Caco-2 (cell line): ENCODE data around the gene PITPNM3. TPM values are rescaled to one million over a fixed set of nuclear protein-coding genes. Genes with fewer than 3 reads are reported as not detected.
A peak's percentile ranks its signal among the peaks of the same experiment; 100 is the strongest.

Experiments
- Bru-seq: library from RNA; stranded (reverse); fragments of 400-500 nt; gene quantifications from one replicate; lab custom pipeline; 2021; lab: Mats Ljungman, UMichigan
- BruChase-seq, 2 experiments: library from RNA; stranded (reverse); fragments of 400-500 nt; gene quantifications; one replicate each; lab custom pipeline; 2021; lab: Mats Ljungman, UMichigan
- BruUV-seq: library from RNA; stranded (reverse); fragments of 400-500 nt; replicated peaks from 2 replicates; lab custom pipeline; 2021; lab: Mats Ljungman, UMichigan
- CTCF ChIA-PET: fragments of 300-600 bp; sonication (Branson Sonifier 250); formaldehyde crosslinking; loops from one replicate; lab custom pipeline; 2022; ENCODE audit warnings: antibody characterized with exemption; lab: Charles Lee
- POLR2A ChIA-PET: fragments of 300-600 bp; sonication (Branson Sonifier 250); formaldehyde crosslinking; loops from one replicate; lab custom pipeline; 2022; ENCODE audit warnings: antibody characterized with exemption; lab: Charles Lee
- DNase-seq, 2 experiments: peaks; one replicate each; pipeline versions ENCODE4 v3.0.0 to v3.0.0-alpha.2; 2020 to 2022
- H3K27me3 ChIP-seq: replicated peaks from 2 replicates; pipeline ENCODE4 v1.6.0; 2011; ENCODE audit warnings: low read length; ENCODE audit not compliant: control insufficient read depth, insufficient read depth
- H3K36me3 ChIP-seq: 2 replicates; pipeline ENCODE4 v1.5.1; 2011; ENCODE audit warnings: low read length; ENCODE audit not compliant: control insufficient read depth, insufficient read depth
- H3K4me1 ChIP-seq: fragments of 250-450 bp; sonication (Bioruptor Pico); 2 replicates; pipeline ENCODE4 v1.5.1; 2020; ENCODE audit warnings: mild to moderate bottlenecking
- H3K4me3 ChIP-seq: 2 replicates; pipeline ENCODE4 v1.5.1; 2011; ENCODE audit warnings: low read depth, mild to moderate bottlenecking, control low read depth, low read length
- H3K9me3 ChIP-seq: fragments of 250-450 bp; sonication (Bioruptor Pico); 2 replicates; pipeline ENCODE4 v1.5.1; 2020; ENCODE audit warnings: mild to moderate bottlenecking, moderate library complexity
- H3K27ac Mint-ChIP-seq: one replicate; pipeline ENCODE4 v1.8.0; 2022; ENCODE audit warnings: mixed read lengths; ENCODE audit not compliant: unreplicated experiment
- H3K27me3 Mint-ChIP-seq: one replicate; pipeline ENCODE4 v1.8.0; 2022; ENCODE audit warnings: mixed read lengths; ENCODE audit not compliant: insufficient read depth, unreplicated experiment
- H3K36me3 Mint-ChIP-seq: one replicate; pipeline ENCODE4 v1.8.0; 2022; ENCODE audit warnings: mild to moderate bottlenecking, mixed read lengths; ENCODE audit not compliant: insufficient read depth, unreplicated experiment
- H3K4me1 Mint-ChIP-seq: one replicate; pipeline ENCODE4 v1.8.0; 2022; ENCODE audit warnings: low read depth, mixed read lengths; ENCODE audit not compliant: unreplicated experiment
- H3K4me3 Mint-ChIP-seq: one replicate; pipeline ENCODE4 v1.8.0; 2022; ENCODE audit warnings: mild to moderate bottlenecking, moderate library complexity, mixed read lengths; ENCODE audit not compliant: unreplicated experiment
- H3K9me3 Mint-ChIP-seq: one replicate; pipeline ENCODE4 v1.8.0; 2022; ENCODE audit warnings: mixed read lengths; ENCODE audit not compliant: unreplicated experiment
- intact Hi-C: fragments of 100-400 bp; cut with micrococcal nuclease; formaldehyde crosslinking; loops from one replicate; pipeline ENCODE4 v1.10.0; 2022; ENCODE audit not compliant: unreplicated experiment
- long read RNA-seq: library from polyadenylated mRNA; stranded (forward); transcript quantifications from one replicate; pipeline ENCODE4 v2.0.0, GENCODE V29; 2022
- total RNA-seq: library from RNA; stranded (reverse); gene quantifications from 2 replicates; pipeline ENCODE4 v1.2.3, GENCODE V29; 2022
- TF ChIP-seq, protein P1 (sequence below), 2 experiments: fragments of 200-600 bp in 1 of 2; IDR thresholded peaks; 1 replicate in 1 of 2; 2 replicates in 1 of 2; pipeline versions ENCODE4 v1.5.1 to v1.8.0; 2011 to 2022; ENCODE audit warnings: antibody characterized with exemption in 1 of 2, control low read depth in 1 of 2, inconsistent platforms in 1 of 2, low read depth in 1 of 2, low read length in 1 of 2, mild to moderate bottlenecking in 1 of 2, moderate library complexity in 1 of 2; ENCODE audit not compliant: insufficient read depth in 1 of 2, severe bottlenecking in 1 of 2, unreplicated experiment in 1 of 2

Gene PITPNM3
- total RNA-seq, result 0.32 and 0.50 TPM in 2 replicates
- percentile 18 among the genes with signal in this experiment for Bru-seq, nascent RNA
- BruChase-seq, experiment 1, labeled RNA remaining after a 2-hour chase, result percentile 11 among the genes with signal in this experiment
- BruChase-seq, experiment 2, labeled RNA remaining after a 6-hour chase, result percentile 9 among the genes with signal in this experiment
- long read RNA-seq, partial matches to known transcripts, result 0 of 1 reads
- long read RNA-seq, other reads (novel, unspliced or antisense), result 1 of 1 reads

DNA sequence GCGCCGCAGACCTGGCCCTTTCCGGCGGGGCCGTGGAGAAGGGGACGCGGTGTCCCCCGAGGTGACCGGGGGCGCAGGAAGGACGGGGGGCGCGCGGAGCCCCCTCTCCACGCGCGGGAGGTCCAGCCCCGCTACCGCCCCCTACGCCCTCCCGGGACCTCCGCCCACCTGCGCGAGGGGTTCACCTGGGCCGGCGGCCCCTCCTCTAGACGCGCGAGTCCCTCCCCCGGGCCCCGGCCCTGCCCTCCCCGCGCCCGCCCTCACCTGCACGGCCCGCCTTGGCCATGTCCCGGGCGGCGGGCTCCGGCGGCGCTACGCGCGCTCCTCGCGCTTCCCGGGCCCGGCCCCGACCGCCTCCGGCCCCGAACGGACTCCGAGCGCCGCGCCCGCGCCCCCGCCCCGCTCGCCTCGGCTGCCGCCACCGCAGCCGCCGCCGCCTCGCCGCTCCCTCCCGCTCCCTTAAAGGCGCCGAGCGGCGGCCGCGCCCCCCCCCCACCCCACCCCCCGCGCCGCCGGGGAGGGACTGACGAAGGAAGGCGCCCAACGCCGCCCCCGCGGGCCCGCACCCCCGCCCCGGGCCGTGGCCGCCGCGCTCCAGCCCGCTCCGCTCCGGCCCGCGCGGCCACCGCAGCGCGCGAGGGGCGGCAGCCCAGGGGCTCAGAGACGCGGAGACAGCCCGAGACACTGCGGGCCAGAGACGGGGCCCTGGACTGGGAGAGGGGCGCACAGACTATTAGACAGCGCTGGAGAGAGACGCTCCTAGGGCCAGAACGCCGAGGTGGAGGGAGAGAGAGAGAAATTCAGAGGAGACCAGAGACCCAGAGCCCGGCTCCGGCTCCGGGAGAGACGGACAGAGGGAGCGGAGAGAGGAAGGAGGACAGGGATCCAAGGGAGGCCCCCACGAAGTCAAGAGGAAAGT, at the start of gene PITPNM3:
PITPNM3 (minus strand) TSS at position 435 of the 919 bp plus-strand sequence; CDS start at position 286, 149 bp downstream.
- no peak within 1 kb of the TSS for H3K27ac Mint-ChIP-seq
- intact Hi-C loops, result no loop called here
- H3K27me3 Mint-ChIP-seq, result no peaks in the 10 kb centered on the region
- BruUV-seq, result no TSS peak
- Histone ChIP-seq H3K36me3 (no peaks in the 10 kb centered on the region), H3K27me3 (no peaks in the 10 kb centered on the region), H3K9me3 (no peaks in the 10 kb centered on the region), H3K4me1 (no peaks in the 10 kb centered on the region), H3K4me3 (peak within 1 kb of the TSS; percentile 45)
- H3K4me1 Mint-ChIP-seq, result no peaks in the 10 kb centered on the region
- POLR2A ChIA-PET, result no interaction called here
- peak within 1 kb of the TSS; percentile 76 for H3K4me3 Mint-ChIP-seq
- CTCF ChIA-PET, result interaction anchor here (0.9 kb wide), 1 partner anchor 83 kb away, joined by 3 read pairs; no protein-coding TSS in a partner anchor
- no peaks in the 10 kb centered on the region for H3K36me3 Mint-ChIP-seq
- H3K9me3 Mint-ChIP-seq, result no peaks in the 10 kb centered on the region
- TF ChIP-seq, protein P1, sequence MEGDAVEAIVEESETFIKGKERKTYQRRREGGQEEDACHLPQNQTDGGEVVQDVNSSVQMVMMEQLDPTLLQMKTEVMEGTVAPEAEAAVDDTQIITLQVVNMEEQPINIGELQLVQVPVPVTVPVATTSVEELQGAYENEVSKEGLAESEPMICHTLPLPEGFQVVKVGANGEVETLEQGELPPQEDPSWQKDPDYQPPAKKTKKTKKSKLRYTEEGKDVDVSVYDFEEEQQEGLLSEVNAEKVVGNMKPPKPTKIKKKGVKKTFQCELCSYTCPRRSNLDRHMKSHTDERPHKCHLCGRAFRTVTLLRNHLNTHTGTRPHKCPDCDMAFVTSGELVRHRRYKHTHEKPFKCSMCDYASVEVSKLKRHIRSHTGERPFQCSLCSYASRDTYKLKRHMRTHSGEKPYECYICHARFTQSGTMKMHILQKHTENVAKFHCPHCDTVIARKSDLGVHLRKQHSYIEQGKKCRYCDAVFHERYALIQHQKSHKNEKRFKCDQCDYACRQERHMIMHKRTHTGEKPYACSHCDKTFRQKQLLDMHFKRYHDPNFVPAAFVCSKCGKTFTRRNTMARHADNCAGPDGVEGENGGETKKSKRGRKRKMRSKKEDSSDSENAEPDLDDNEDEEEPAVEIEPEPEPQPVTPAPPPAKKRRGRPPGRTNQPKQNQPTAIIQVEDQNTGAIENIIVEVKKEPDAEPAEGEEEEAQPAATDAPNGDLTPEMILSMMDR (IDR thresholded peaks at IDR 0.05; ENCODE audit: insufficient read depth in 1 of 2, low read depth in 1 of 2, low read length in 1 of 2, severe bottlenecking in 1 of 2, unreplicated experiment in 1 of 2), result no peak
- peak in 1 of 2 experiments; percentile 17 for DNase-seq

- H3K9me3 ChIP-seq, result no peaks in the 10 kb centered on the region
- no peaks in the 10 kb centered on the region for H3K27me3 ChIP-seq
- H3K4me1 ChIP-seq, result no peaks in the 10 kb centered on the region
- POLR2A ChIA-PET, result no interaction called here
- CTCF ChIA-PET, result no interaction called here
- Mint-ChIP-seq H3K36me3 (peaks cover 35% of the 10 kb centered on the region), H3K27me3 (no peaks in the 10 kb centered on the region), H3K4me3 (no peak overlapping the region), H3K9me3 (no peaks in the 10 kb centered on the region), H3K27ac (no peak overlapping the region), H3K4me1 (no peaks in the 10 kb centered on the region)
- H3K4me3 ChIP-seq, result no peak overlapping the region
- intact Hi-C loops, result no loop called here
- TF ChIP-seq, protein P1 (IDR thresholded peaks at IDR 0.05; ENCODE audit: insufficient read depth in 1 of 2, low read depth in 1 of 2, low read length in 1 of 2, severe bottlenecking in 1 of 2, unreplicated experiment in 1 of 2), result no peak
- no peak for DNase-seq
- H3K36me3 ChIP-seq, result no peaks in the 10 kb centered on the region
- no TSS peak for BruUV-seq
Observed at GRCh38 chr17:6605142-6605541, 48.8 kb upstream of the PITPNM3 start.

DNA sequence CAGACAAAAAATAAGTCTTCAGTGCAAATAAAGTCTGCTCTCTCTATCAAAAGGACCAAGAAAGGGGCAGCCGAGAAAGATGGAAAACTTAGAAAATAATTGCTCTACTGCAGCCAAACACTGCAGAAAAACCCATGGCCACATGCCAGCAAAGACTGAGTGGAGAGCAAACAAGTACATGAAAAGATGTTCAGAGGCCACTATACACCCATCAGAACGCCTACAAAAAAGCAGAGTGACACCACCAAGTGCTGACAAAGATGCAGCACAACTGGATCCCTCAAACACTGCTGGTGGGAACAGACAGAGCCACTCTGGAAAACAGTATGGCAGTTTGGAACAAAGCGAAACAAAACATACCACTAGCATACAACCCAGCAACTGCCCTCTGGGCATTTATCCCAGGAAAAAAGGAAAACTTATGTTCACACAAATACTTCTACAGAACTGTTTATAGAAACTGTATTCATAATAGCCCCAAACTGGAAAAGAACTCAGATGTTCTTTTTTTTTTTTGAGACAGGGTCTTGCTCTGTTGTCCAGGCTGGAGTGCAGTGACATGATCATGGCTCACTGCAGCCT, 47.5 kb upstream of the PITPNM3 start:
- no peak for DNase-seq
- Mint-ChIP-seq H3K4me1 (no peaks in the 10 kb centered on the region), H3K9me3 (no peaks in the 10 kb centered on the region), H3K4me3 (no peak overlapping the region), H3K27me3 (no peaks in the 10 kb centered on the region), H3K27ac (no peak overlapping the region), H3K36me3 (peaks cover 29% of the 10 kb centered on the region)
- Histone ChIP-seq H3K4me1 (no peaks in the 10 kb centered on the region), H3K4me3 (no peak overlapping the region), H3K27me3 (no peaks in the 10 kb centered on the region), H3K9me3 (no peaks in the 10 kb centered on the region), H3K36me3 (no peaks in the 10 kb centered on the region)
- POLR2A ChIA-PET, result no interaction called here
- intact Hi-C loops, result no loop called here
- BruUV-seq, result no TSS peak
- TF ChIP-seq, protein P1 (IDR thresholded peaks at IDR 0.05; ENCODE audit: insufficient read depth in 1 of 2, low read depth in 1 of 2, low read length in 1 of 2, severe bottlenecking in 1 of 2, unreplicated experiment in 1 of 2), result no peak
- CTCF ChIA-PET, result no interaction called here
